Gastroesophageal sphincter (tissue), 4 donors: Measurements from ENCODE around the gene BAZ1A. TPM values are rescaled to one million over a fixed set of nuclear protein-coding genes. Genes with fewer than 3 reads are reported as not detected.
"Not testable (repeated sequence)": the region's sequence is repeated elsewhere in the genome, so short reads cannot be mapped to it uniquely, and the experiment has no call there.

ENCODE experiments used
- ATAC-seq: fragments of 150-250 bp; one replicate; pipeline ENCODE4 v1.9.1; 2016; ENCODE audit warnings: mild to moderate bottlenecking, moderate library complexity
- H3K27ac ChIP-seq, 4 donors: fragments of 200-600 bp; sonication (generic) in 3 of 4; 1 replicate in 3 of 4; 2 replicates in 1 of 4; pipeline ENCODE4 v1.5.1; 2016 to 2019
- H3K27me3 ChIP-seq: fragments of 200-600 bp; sonication (generic); one replicate; pipeline ENCODE4 v1.5.1; 2019
- H3K36me3 ChIP-seq, 2 donors: fragments of 200-600 bp; sonication (generic); one replicate each; pipeline ENCODE4 v1.5.1; 2019; ENCODE audit warnings: control low read depth in 1 of 2
- H3K4me1 ChIP-seq, 3 donors: fragments of 200-600 bp; sonication (generic); 1 replicate in 2 of 3; 2 replicates in 1 of 3; pipeline ENCODE4 v1.5.1; 2016 to 2019; ENCODE audit warnings: control low read depth in 2 of 3
- H3K4me3 ChIP-seq, 2 donors: fragments of 200-600 bp; sonication (generic); one replicate each; pipeline ENCODE4 v1.5.1; 2019; ENCODE audit warnings: mild to moderate bottlenecking in 1 of 2, moderate library complexity in 1 of 2
- H3K9me3 ChIP-seq, 3 donors: fragments of 200-600 bp; sonication (generic); one replicate each; pipeline ENCODE4 v1.5.1; 2017 to 2019; ENCODE audit warnings: control low read depth in 2 of 3
- EP300 ChIP-seq: sonication (generic); formaldehyde crosslinking; IDR thresholded peaks from one replicate; pipeline ENCODE4 v1.6.1; 2017; ENCODE audit warnings: antibody characterized with exemption, mild to moderate bottlenecking
- POLR2A ChIP-seq, 2 donors: fragments of 450-650 bp; IDR thresholded peaks; one replicate each; pipeline ENCODE4 v1.6.1; 2017; ENCODE audit warnings: antibody characterized with exemption in 2 of 2, mild to moderate bottlenecking in 2 of 2, moderate library complexity in 1 of 2
- POLR2AphosphoS5 ChIP-seq: sonication (generic); formaldehyde crosslinking; IDR thresholded peaks from one replicate; pipeline ENCODE4 v1.6.1; 2017; ENCODE audit warnings: antibody characterized with exemption
- WGBS, 2 donors: methylation state at CpG; one replicate each; pipeline ENCODE4 v1.1.5; 2018; ENCODE audit warnings: low coverage in 1 of 2; 5-methylcytosine and 5-hydroxymethylcytosine counted together
- total RNA-seq, 4 donors: library from RNA; depleted of rRNA; stranded (reverse); fragments of >200 nt; gene quantifications; one replicate each; pipeline ENCODE4 v1.1.0, GENCODE V29; 2016
- TF ChIP-seq, protein P1 (sequence below), 4 experiments: fragments of 200-600 bp in 2 of 4; fragments of 450-650 bp in 2 of 4; sonication (generic) in 1 of 4; IDR thresholded peaks; one replicate each; pipeline ENCODE4 v1.5.1; 2017 to 2019; ENCODE audit warnings: antibody characterized with exemption in 4 of 4, mild to moderate bottlenecking in 2 of 4, moderate library complexity in 2 of 4

BAZ1A gene
- total RNA-seq, 4 donors from 2014 or later, result 17.0 to 36.9 (median 21.6) TPM

DNA sequence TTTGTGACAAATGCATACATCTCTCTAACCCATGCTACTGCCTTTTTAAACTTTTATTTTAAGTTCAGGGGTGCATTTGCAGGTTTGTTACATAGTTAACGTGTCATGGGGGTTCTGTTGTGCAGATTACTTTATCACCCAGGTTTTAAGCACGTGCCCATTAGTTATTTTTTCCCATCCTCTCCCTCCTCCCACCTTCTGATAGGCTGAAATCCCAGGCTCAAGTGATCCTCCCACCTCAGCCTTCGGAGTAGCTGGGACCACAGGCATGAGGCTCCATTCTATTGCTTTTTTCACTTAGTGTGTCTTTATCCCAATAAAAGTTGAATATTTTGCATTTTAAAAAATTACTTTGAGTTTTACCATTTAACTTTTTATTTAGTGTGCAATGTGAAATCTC is 68.9 kb downstream of the BAZ1A start:
- no peak overlapping the region for H3K4me3 ChIP-seq
- no peak overlapping the region for H3K27ac ChIP-seq
- no peaks in the 10 kb centered on the region for H3K27me3 ChIP-seq
- TF ChIP-seq, protein P1, sequence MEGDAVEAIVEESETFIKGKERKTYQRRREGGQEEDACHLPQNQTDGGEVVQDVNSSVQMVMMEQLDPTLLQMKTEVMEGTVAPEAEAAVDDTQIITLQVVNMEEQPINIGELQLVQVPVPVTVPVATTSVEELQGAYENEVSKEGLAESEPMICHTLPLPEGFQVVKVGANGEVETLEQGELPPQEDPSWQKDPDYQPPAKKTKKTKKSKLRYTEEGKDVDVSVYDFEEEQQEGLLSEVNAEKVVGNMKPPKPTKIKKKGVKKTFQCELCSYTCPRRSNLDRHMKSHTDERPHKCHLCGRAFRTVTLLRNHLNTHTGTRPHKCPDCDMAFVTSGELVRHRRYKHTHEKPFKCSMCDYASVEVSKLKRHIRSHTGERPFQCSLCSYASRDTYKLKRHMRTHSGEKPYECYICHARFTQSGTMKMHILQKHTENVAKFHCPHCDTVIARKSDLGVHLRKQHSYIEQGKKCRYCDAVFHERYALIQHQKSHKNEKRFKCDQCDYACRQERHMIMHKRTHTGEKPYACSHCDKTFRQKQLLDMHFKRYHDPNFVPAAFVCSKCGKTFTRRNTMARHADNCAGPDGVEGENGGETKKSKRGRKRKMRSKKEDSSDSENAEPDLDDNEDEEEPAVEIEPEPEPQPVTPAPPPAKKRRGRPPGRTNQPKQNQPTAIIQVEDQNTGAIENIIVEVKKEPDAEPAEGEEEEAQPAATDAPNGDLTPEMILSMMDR (IDR thresholded peaks at IDR 0.05), result no peak
- TF ChIP-seq POLR2AphosphoS5 (no peak), POLR2A (IDR thresholded peaks at IDR 0.05) (no peak), EP300 (no peak)
- H3K36me3 ChIP-seq, result peaks cover 0 to 71% of the 10 kb centered on the region in 2 donors
- no peaks in the 10 kb centered on the region for H3K9me3 ChIP-seq
- ATAC-seq, result no peak
- WGBS, 2 donors, result 76 to 81% methylated on average over 3 of the region's 3 CpGs
- H3K4me1 ChIP-seq, result no peaks in the 10 kb centered on the region

DNA sequence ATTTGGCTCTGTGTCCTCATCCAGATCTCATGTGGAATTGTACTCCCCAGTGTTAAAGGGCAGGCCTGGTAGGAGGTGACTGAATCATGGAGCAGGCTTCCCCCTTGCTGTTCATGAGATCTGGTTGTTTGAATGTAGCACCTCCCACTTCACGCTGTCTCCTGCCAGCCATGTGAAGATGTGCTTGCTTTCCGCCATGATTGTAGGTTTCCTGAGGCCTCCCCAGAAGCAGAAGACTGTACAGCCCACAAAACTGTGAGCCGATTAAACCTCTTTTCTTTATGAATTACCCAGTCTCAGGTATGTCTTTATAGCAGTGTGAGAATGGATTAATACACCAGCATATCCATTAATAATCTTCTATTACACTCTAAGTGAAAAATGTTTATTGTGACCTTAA is 70.2 kb downstream of the BAZ1A start:
- no peak for TF ChIP-seq POLR2A (IDR thresholded peaks at IDR 0.05)
- TF ChIP-seq EP300, result no peak
- TF ChIP-seq, protein P1 (IDR thresholded peaks at IDR 0.05), result no peak
- no peak for TF ChIP-seq POLR2AphosphoS5
- Histone ChIP-seq H3K27me3 (no peaks in the 10 kb centered on the region), H3K9me3 (no peaks in the 10 kb centered on the region), H3K27ac (no peak overlapping the region), H3K36me3 (peaks cover 0 to 70% of the 10 kb centered on the region in 2 donors), H3K4me3 (no peak overlapping the region), H3K4me1 (no peaks in the 10 kb centered on the region)
- 95 to 100% methylated on average over 3 of the region's 3 CpGs for WGBS, 2 donors
- no peak for ATAC-seq

DNA sequence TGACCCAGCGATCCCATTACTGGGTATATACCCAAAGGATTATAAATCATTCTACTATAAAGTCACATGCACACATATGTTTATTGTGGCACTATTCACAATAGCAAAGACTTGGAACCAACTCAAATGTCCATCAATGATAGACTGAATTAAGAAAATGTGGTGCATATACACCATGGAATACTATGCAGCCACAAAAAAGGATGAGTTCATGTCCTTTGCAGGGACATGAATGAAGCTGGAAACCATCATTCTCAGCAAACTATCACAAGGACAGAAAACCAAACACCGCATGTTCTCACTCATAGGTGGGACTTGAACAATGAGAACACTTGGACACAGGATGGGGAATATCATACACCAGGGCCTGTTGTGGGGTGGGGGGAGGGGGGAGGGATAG is 76.3 kb downstream of the BAZ1A start:
- ATAC-seq, H3K4me3 ChIP-seq, H3K9me3 ChIP-seq, H3K27ac ChIP-seq, H3K4me1 ChIP-seq, H3K27me3 ChIP-seq: not testable (repeated sequence)
- H3K36me3 ChIP-seq, result peaks cover 0 to 79% of the 10 kb centered on the region in 2 donors
- WGBS, 2 donors, result 100% methylated on average over 1 to 2 of the region's 2 CpGs

DNA sequence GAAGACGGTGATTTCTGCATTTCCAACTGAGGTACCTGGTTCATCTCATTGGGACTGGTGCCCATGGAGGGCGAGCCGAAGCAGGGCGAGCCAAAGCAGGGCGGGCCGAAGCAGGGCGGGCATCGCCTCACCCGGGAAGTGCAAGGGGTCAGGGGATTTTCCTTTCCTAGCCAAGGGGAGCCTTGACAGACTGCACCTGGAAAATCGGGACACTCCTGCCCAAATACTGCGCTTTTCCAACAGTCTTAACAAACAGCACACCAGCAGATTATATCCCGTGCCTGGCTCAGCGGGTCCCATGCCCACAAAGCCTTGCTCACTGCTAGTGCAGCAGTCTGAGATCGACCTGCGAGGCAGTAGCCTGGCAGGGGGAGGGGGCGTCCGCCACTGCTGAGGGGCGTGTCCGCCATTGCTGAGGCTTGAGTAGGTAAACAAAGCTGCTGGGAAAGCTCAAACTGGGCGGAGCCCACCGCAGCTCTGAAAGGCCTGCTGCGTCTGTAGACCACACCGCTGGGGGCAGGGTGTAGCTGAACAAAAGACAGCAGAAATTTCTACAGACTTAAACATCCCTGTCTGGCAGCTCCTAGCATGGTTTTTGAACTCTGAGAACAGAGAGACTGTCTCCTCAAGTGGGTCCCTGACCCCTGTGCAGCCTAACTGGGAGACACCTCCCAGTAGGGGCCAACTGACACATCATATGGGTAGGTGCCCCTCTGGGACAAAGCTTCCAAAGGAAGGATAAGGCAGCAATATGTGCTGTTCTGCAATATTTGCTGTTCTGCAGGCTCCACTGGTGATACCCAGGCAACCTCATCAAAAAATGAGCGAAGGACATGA is 77.2 kb downstream of the BAZ1A start:
- Histone ChIP-seq H3K27ac (no peak overlapping the region), H3K9me3 (no peaks in the 10 kb centered on the region), H3K4me3 (no peak overlapping the region), H3K27me3 (no peaks in the 10 kb centered on the region), H3K36me3 (peaks cover 0 to 84% of the 10 kb centered on the region in 2 donors), H3K4me1 (no peaks in the 10 kb centered on the region)
- ATAC-seq, result no peak
- WGBS, 2 donors, result 94 to 100% methylated on average over 1 to 3 of the region's 24 CpGs
- no peak for TF ChIP-seq POLR2A (IDR thresholded peaks at IDR 0.05)
- TF ChIP-seq, protein P1 (IDR thresholded peaks at IDR 0.05), result no peak
- no peak for TF ChIP-seq POLR2AphosphoS5
- TF ChIP-seq EP300, result no peak

DNA sequence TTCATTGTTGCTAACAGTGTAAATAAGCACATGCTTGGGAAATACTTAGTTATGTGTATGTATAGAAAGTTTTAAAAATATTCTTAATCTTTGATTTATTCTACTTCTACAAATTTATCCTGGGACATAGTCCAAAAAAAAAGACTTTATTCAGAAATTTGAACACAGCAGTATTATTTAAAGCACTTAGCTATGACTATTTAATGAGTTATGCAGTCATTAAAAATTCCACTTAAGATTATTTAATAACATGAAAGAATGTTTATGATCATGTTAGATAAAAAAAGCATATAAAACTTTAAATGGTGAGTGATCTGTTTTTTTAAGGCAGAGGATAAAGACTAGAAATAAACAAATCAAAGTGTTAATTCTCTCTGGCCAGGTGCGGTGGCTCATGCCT is 78.3 kb downstream of the BAZ1A start:
- no peak for ATAC-seq

More for the DNA sequence above, 78.3 kb downstream of the BAZ1A start:
- Histone ChIP-seq H3K36me3 (peaks cover 0 to 82% of the 10 kb centered on the region in 2 donors), H3K4me3 (no peak overlapping the region), H3K27me3 (no peaks in the 10 kb centered on the region), H3K9me3 (no peaks in the 10 kb centered on the region), H3K4me1 (no peaks in the 10 kb centered on the region), H3K27ac (no peak overlapping the region)
- WGBS, 2 donors, result 88 to 93% methylated on average over 1 of the region's 1 CpG
- TF ChIP-seq POLR2A (IDR thresholded peaks at IDR 0.05), result no peak
- TF ChIP-seq, protein P1 (IDR thresholded peaks at IDR 0.05), result no peak
- no peak for TF ChIP-seq EP300
- no peak for TF ChIP-seq POLR2AphosphoS5
